B cell (primary cell): ENCODE measurements around the gene RAD51B. TPM values are rescaled to one million over a fixed set of nuclear protein-coding genes. Genes with fewer than 3 reads are reported as not detected.
A peak's percentile ranks its signal among the peaks of the same experiment; 100 is the strongest.

ENCODE experiments used
- ATAC-seq: fragments of 200-7000 bp; cut with Tn5 transposase; one replicate; pipeline ENCODE4 v1.10.0; 2021; ENCODE audit warnings: low read depth, mild to moderate bottlenecking, moderate number of reproducible peaks, moderate library complexity
- CTCF ChIA-PET: fragments of 350-600 bp; sonication (Branson Sonifier 250); formaldehyde crosslinking; loops from one replicate; lab custom pipeline; 2021; ENCODE audit warnings: antibody characterized with exemption, inconsistent platforms; lab: Charles Lee
- POLR2A ChIA-PET: fragments of 350-600 bp; sonication (Branson Sonifier 250); formaldehyde crosslinking; loops from one replicate; lab custom pipeline; 2021; ENCODE audit warnings: antibody characterized with exemption; lab: Charles Lee
- DNase-seq: peaks from one replicate; pipeline ENCODE4 v3.0.0; 2013
- H2AFZ ChIP-seq: 2 replicates; pipeline ENCODE4 v1.6.1; 2012; ENCODE audit warnings: mild to moderate bottlenecking, low read depth, low read length; ENCODE audit not compliant: insufficient read depth, poor library complexity, severe bottlenecking
- H3K27ac ChIP-seq, 2 donors: 1 replicate in 1 of 2; 2 replicates in 1 of 2; pipeline ENCODE4 v1.5.1; 2012 to 2013; ENCODE audit warnings: low read length in 2 of 2, mild to moderate bottlenecking in 2 of 2, moderate library complexity in 1 of 2
- H3K27me3 ChIP-seq, 4 experiments: fragments of 200-600 bp in 1 of 4; sonication (generic) in 1 of 4; replicated peaks in 1 of 4; 1 replicate in 2 of 4; 2 replicates in 2 of 4; pipeline versions ENCODE4 v1.6.1 to v1.7.0; 2013 to 2016; ENCODE audit warnings: low read length in 3 of 4, mild to moderate bottlenecking in 2 of 4, mixed read lengths in 1 of 4, moderate library complexity in 1 of 4; ENCODE audit not compliant: insufficient read depth in 4 of 4, control insufficient read depth in 3 of 4; ENCODE audit errors: control extremely low read depth in 1 of 4
- H3K36me3 ChIP-seq, 2 experiments: replicated peaks in 1 of 2; 1 replicate in 1 of 2; 2 replicates in 1 of 2; pipeline versions ENCODE4 v1.6.1 to v1.7.1; 2013; ENCODE audit warnings: low read length in 1 of 2; ENCODE audit not compliant: insufficient read depth in 2 of 2, control insufficient read depth in 1 of 2; ENCODE audit errors: control extremely low read depth in 1 of 2, extremely low read depth in 1 of 2
- H3K4me1 ChIP-seq, 2 donors: fragments of 200-600 bp in 1 of 2; sonication (generic) in 1 of 2; 1 replicate in 1 of 2; 2 replicates in 1 of 2; pipeline versions ENCODE4 v1.5.1 to v1.6.1; 2013 to 2017; ENCODE audit warnings: low read length in 2 of 2; ENCODE audit not compliant: control insufficient read depth in 2 of 2, insufficient read depth in 2 of 2
- H3K4me2 ChIP-seq: replicated peaks from 2 replicates; pipeline ENCODE3; 2012; ENCODE audit warnings: mild to moderate bottlenecking, low read depth, low read length; ENCODE audit not compliant: poor library complexity, severe bottlenecking
- H3K4me3 ChIP-seq, 5 experiments: fragments of 200-600 bp in 1 of 5; sonication (generic) in 1 of 5; 1 replicate in 3 of 5; 2 replicates in 2 of 5; pipeline versions ENCODE4 v1.5.1 to v1.7.0; 2011 to 2016; ENCODE audit warnings: low read length in 4 of 5, mild to moderate bottlenecking in 4 of 5, low read depth in 2 of 5, control low read depth in 1 of 5, moderate library complexity in 1 of 5; ENCODE audit not compliant: insufficient read depth in 1 of 5; ENCODE audit errors: control extremely low read depth in 1 of 5, extremely low read depth in 1 of 5
- H3K79me2 ChIP-seq: fragments of 200-600 bp; sonication (generic); one replicate; pipeline ENCODE4 v1.6.0; 2016; ENCODE audit warnings: low read length; ENCODE audit not compliant: control insufficient read depth, insufficient read depth
- H3K9ac ChIP-seq: fragments of 200-600 bp; sonication (generic); 2 replicates; pipeline ENCODE4 v1.6.1; 2017; ENCODE audit warnings: mild to moderate bottlenecking, low read length, moderate library complexity
- H3K9me3 ChIP-seq, 3 donors: one replicate each; pipeline versions ENCODE4 v1.6.1 to v1.7.1; 2013; ENCODE audit warnings: low read length in 2 of 3; ENCODE audit not compliant: control insufficient read depth in 2 of 3, insufficient read depth in 1 of 3; ENCODE audit errors: control extremely low read depth in 1 of 3
- H4K20me1 ChIP-seq: 2 replicates; pipeline ENCODE4 v1.6.0; 2012; ENCODE audit warnings: mild to moderate bottlenecking, low read length; ENCODE audit not compliant: insufficient read depth, control insufficient read depth, poor library complexity, severe bottlenecking
- H3K27ac Mint-ChIP-seq: one replicate; pipeline ENCODE4 v1.8.0; 2021; ENCODE audit warnings: mixed read lengths
- H3K27me3 Mint-ChIP-seq: one replicate; pipeline ENCODE4 v1.8.0; 2021; ENCODE audit warnings: mixed read lengths
- H3K4me1 Mint-ChIP-seq: one replicate; pipeline ENCODE4 v1.8.0; 2021; ENCODE audit warnings: mixed read lengths
- H3K4me3 Mint-ChIP-seq: one replicate; pipeline ENCODE4 v1.8.0; 2021; ENCODE audit warnings: mixed read lengths
- H3K9me3 Mint-ChIP-seq: one replicate; pipeline ENCODE4 v1.8.0; 2022; ENCODE audit warnings: mixed read lengths; ENCODE audit not compliant: insufficient read depth
- CTCF ChIP-seq: fragments of 200-600 bp; IDR thresholded peaks from one replicate; pipeline ENCODE4 v1.8.0; 2022; ENCODE audit warnings: antibody characterized with exemption, mild to moderate bottlenecking
- EZH2 ChIP-seq: IDR thresholded peaks from 2 replicates; pipeline ENCODE4 v1.6.1; 2012; ENCODE audit warnings: borderline replicate concordance, low read depth, mild to moderate bottlenecking, moderate library complexity, low read length; ENCODE audit not compliant: insufficient read depth, poor library complexity, severe bottlenecking
- WGBS: methylation state at CpG from one replicate; pipeline ENCODE4 v1.1.5; 2013; ENCODE audit warnings: missing lambda C conversion rate; ENCODE audit not compliant: insufficient coverage; 5-methylcytosine and 5-hydroxymethylcytosine counted together
- intact Hi-C: fragments of 100-400 bp; cut with micrococcal nuclease; formaldehyde crosslinking; loops from one replicate; pipeline ENCODE4 v1.10.0; 2022
- polyA plus RNA-seq: library from polyadenylated mRNA; depleted of rRNA; stranded (reverse); fragments of >200 nt; gene quantifications from 2 replicates; pipeline ENCODE4 v1.2.3, GENCODE V29; 2012
- total RNA-seq, 2 donors: library from RNA; stranded (reverse); fragments of 120-200 nt in 1 of 2; gene quantifications; 1 replicate in 1 of 2; 2 replicates in 1 of 2; pipeline versions ENCODE4 v1.2.3 to v1.2.4, GENCODE V29; 2013 to 2022

Gene RAD51B
- total and polyA plus RNA-seq, 2 donors (not counting 1 experiment from before 2014, with no cell fraction given), result 6.5 to 60.6 TPM

- intact Hi-C loops, result no loop called here
These were observed 743.3 kb downstream of the RAD51B start for GRCh38 chr14:68562911-68563250.

More at GRCh38 chr14:68562911-68563250, 743.3 kb downstream of the RAD51B start:
- H3K4me3 Mint-ChIP-seq, result peak overlapping the region; percentile 48
- no peaks in the 10 kb centered on the region for H3K79me2 ChIP-seq
- no peaks in the 10 kb centered on the region for H3K36me3 ChIP-seq
- H3K4me3 ChIP-seq, result no peak overlapping the region
- H3K9ac ChIP-seq, result no peak overlapping the region
- no peaks in the 10 kb centered on the region for H3K9me3 Mint-ChIP-seq
- H3K27ac ChIP-seq, result no peak overlapping the region
- peaks cover 20 to 35% of the 10 kb centered on the region in 2 donors for H3K4me1 ChIP-seq
- CTCF ChIA-PET, result no interaction called here
- no peak for DNase-seq
- ATAC-seq, result no peak
- H3K9me3 ChIP-seq, result peaks cover 0 to 7% (median 2%) of the 10 kb centered on the region in 3 donors
- H2AFZ ChIP-seq, result peak overlapping the region; percentile 53
- WGBS, result 97% methylated on average over 9 of the region's 9 CpGs
- no peaks in the 10 kb centered on the region for H3K27me3 ChIP-seq
- POLR2A ChIA-PET, result interaction anchor here (1.5 kb wide), 1 partner anchor 9 kb away, joined by 5 read pairs; no protein-coding TSS in a partner anchor
- H3K27ac Mint-ChIP-seq, result no peak overlapping the region
- peak overlapping the region; percentile 64 for H3K4me2 ChIP-seq
- H4K20me1 ChIP-seq, result no peaks in the 10 kb centered on the region
- no peak for TF ChIP-seq CTCF
- TF ChIP-seq EZH2, result no peak
- peaks cover 28% of the 10 kb centered on the region for H3K4me1 Mint-ChIP-seq
- no peaks in the 10 kb centered on the region for H3K27me3 Mint-ChIP-seq
